Spinal cord (tissue), 10 donors: ENCODE data around the gene RIMBP2. TPM values are rescaled to one million over a fixed set of nuclear protein-coding genes. Genes with fewer than 3 reads are reported as not detected.
A peak's percentile ranks its signal among the peaks of the same experiment; 100 is the strongest.

ENCODE experiments used
- DNase-seq, 6 donors: peaks; one replicate each; pipeline versions ENCODE4 v3.0.0 to v3.0.0-alpha.2; 2013 to 2015; ENCODE audit warnings: low spot score in 6 of 6, low read depth in 4 of 6
- H3K27ac ChIP-seq: one replicate; pipeline ENCODE4 v1.5.1; 2013; ENCODE audit warnings: low read depth, low read length, control low read depth
- H3K27me3 ChIP-seq: one replicate; pipeline ENCODE4 v1.6.1; 2013; ENCODE audit warnings: low read length; ENCODE audit not compliant: control insufficient read depth, insufficient read depth
- H3K36me3 ChIP-seq: one replicate; pipeline ENCODE4 v1.6.1; 2013; ENCODE audit warnings: low read length; ENCODE audit not compliant: control insufficient read depth, insufficient read depth
- H3K4me1 ChIP-seq: one replicate; pipeline ENCODE4 v1.6.1; 2013; ENCODE audit warnings: low read length; ENCODE audit not compliant: control insufficient read depth, insufficient read depth
- H3K4me3 ChIP-seq: one replicate; pipeline ENCODE4 v1.5.1; 2013; ENCODE audit warnings: low read depth, low read length, control low read depth
- H3K9me3 ChIP-seq: one replicate; pipeline ENCODE4 v1.6.1; 2013; ENCODE audit warnings: low read length; ENCODE audit not compliant: control insufficient read depth, insufficient read depth
- WGBS: methylation state at CpG from one replicate; pipeline ENCODE4 v1.1.5; 2013; ENCODE audit warnings: missing lambda C conversion rate; ENCODE audit not compliant: insufficient coverage; 5-methylcytosine and 5-hydroxymethylcytosine counted together
- polyA plus RNA-seq, 2 donors: library from polyadenylated mRNA; unstranded; fragments of 120-200 nt; gene quantifications; one replicate each; pipeline ENCODE4 v1.2.1, GENCODE V29; 2013; ENCODE audit not compliant: insufficient read length in 2 of 2
- total RNA-seq, 2 donors: library from RNA; depleted of rRNA in 1 of 2; stranded (reverse); fragments of 120-200 nt in 1 of 2; fragments of >200 nt in 1 of 2; gene quantifications; one replicate each; pipeline versions ENCODE4 v1.2.3 to v1.2.4, GENCODE V29; 2013 to 2014
- donor health status: healthy.

The RIMBP2 gene
- total and polyA plus RNA-seq, 4 donors, result 11.4 to 37.3 (median 27.5) TPM

DNA sequence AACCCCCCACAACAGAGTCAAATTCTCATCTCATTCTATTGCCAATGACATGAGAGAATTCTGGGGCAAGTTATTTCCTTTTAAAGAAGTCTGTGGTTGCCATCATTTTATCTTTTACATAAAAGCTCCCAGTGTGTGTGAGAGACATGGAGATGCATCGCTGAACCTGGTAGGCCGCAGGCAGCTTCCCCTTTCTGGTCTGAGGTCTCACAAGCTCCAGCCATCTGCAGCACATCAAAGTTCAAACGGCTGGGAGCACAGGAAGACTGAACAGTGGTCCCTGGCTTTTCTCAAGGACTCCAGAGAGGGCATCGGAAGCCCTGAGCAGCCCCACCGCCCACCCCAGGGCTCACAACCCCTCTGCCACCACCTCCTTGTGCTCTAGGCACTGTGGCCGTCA, 141.7 kb downstream of the RIMBP2 start:
- no peak overlapping the region for H3K27ac ChIP-seq
- H3K36me3 ChIP-seq, result no peaks in the 10 kb centered on the region
- H3K9me3 ChIP-seq, result no peaks in the 10 kb centered on the region
- H3K4me3 ChIP-seq, result no peak overlapping the region
- peaks cover 40% of the 10 kb centered on the region for H3K4me1 ChIP-seq
- DNase-seq, result no peak
- H3K27me3 ChIP-seq, result no peaks in the 10 kb centered on the region
- 87% methylated on average over 6 of the region's 6 CpGs for WGBS

DNA sequence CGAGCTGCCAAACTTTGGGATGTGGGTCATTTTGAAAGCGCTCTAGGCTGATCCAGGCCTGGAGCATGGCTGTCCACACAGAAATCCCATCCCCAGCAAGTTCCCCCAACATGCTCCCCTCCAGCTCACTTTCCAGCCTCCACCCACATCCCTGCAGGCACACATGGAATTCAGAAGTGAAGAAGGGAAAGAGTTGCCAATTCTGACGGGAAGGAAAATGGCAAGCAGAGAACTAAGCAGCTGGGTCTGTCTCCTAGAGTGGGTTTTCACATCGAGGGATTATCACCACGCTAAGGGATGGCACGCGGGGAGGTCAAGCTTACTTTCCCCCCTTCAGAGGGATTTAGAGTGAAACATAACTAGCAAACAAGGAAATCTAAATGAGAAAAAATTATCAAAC, 142.3 kb downstream of the RIMBP2 start:
- WGBS, result 79% methylated on average over 2 of the region's 7 CpGs
- Histone ChIP-seq H3K9me3 (no peaks in the 10 kb centered on the region), H3K27me3 (no peaks in the 10 kb centered on the region), H3K27ac (no peak overlapping the region), H3K4me1 (peaks cover 40% of the 10 kb centered on the region), H3K4me3 (no peak overlapping the region), H3K36me3 (no peaks in the 10 kb centered on the region)
- peak in 1 of 6 donors; percentile 67 for DNase-seq

DNA sequence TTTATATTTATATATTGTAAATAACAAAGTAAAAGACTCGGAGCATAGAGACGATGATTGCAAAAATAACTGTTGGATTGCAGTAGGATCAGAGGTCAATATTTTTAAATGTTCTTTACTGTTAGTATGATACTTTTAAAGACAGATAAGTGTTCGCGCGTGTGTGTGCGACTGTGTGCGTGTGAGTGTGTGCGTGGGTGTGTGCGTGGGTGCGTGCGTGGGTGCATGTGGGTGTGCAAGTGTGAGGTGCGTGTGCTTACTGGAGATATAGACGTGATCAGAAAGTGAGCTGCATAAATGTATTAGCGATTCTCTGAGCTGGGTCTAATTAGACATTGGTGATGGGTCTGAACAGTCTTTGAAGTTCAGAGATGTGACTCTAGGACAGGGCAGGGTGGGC, 142.9 kb downstream of the RIMBP2 start:
- H3K4me1 ChIP-seq, result peaks cover 40% of the 10 kb centered on the region
- H3K27ac ChIP-seq, result no peak overlapping the region
- 88% methylated on average over 14 of the region's 14 CpGs for WGBS
- H3K36me3 ChIP-seq, result no peaks in the 10 kb centered on the region
- no peak for DNase-seq
- no peaks in the 10 kb centered on the region for H3K9me3 ChIP-seq
- no peak overlapping the region for H3K4me3 ChIP-seq
- no peaks in the 10 kb centered on the region for H3K27me3 ChIP-seq

DNA sequence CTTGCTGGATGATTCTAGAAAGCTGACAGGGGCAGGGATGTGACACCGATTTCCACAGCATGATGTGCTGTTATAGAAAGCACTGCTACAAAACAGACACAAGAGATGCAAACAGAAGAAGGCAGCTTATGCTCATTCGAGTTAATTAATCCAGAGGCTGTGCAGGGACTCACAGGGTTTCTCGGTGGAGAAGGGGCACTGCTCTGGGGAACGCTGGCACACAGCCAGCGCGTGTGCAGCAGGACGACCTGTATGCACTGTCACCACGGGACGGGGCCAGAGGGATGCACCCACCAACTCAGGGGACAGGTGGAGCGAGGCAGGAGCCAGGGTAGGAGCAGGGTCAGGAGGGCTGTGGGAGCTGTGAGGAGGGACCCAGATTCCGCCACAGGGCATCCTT, 143.5 kb downstream of the RIMBP2 start:
- Histone ChIP-seq H3K36me3 (no peaks in the 10 kb centered on the region), H3K27ac (no peak overlapping the region), H3K9me3 (no peaks in the 10 kb centered on the region), H3K4me3 (no peak overlapping the region), H3K4me1 (peaks cover 43% of the 10 kb centered on the region), H3K27me3 (no peaks in the 10 kb centered on the region)
- peak in 1 of 6 donors; percentile 78 for DNase-seq
- 30% methylated on average over 9 of the region's 11 CpGs for WGBS

DNA sequence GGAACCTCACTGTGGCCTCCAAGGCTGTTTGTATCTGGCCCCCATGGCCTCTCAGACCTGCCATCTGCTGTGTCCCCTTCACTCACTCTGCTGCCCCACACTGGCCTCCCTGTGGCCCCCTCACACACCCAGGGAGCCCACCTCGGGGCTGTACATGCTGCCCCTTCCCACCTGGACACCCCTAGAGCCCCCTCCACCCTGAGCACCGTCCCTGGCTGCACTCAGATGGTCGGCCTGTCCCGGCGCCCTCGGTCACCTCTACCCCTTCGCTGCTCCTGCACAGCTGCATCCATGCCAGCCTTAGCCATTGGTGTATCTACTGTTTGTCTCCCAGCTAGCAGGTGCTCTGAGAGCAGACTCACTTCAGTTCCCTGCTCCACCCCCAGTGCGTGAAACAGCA, 144.4 kb downstream of the RIMBP2 start:
- H3K4me1 ChIP-seq, result peaks cover 45% of the 10 kb centered on the region
- no peak for DNase-seq
- no peak overlapping the region for H3K27ac ChIP-seq
- no peaks in the 10 kb centered on the region for H3K9me3 ChIP-seq
- no peaks in the 10 kb centered on the region for H3K27me3 ChIP-seq
- H3K36me3 ChIP-seq, result no peaks in the 10 kb centered on the region
- 91% methylated on average over 6 of the region's 8 CpGs for WGBS
- no peak overlapping the region for H3K4me3 ChIP-seq

DNA sequence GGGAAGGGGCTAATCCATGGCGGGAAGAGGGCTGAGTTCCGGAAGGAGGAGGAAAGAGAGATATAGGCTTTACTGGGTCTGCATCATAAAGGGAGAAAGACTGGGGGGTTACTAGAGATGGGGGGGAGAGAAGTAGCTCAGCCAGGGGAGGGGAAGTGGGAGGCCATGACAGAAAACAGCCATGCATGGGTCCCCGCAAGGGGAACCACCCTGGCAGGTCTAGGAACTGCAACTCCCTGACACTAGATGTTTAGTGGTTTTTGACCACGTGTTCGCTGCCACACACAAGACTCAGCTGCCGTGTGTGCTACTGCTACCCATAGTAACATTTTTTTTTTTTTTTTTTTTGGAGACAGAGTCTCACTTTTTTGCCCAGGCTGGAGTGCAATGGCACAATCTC, 145.0 kb downstream of the RIMBP2 start:
- Histone ChIP-seq H3K27me3 (no peaks in the 10 kb centered on the region), H3K9me3 (no peaks in the 10 kb centered on the region), H3K4me1 (peaks cover 38% of the 10 kb centered on the region), H3K36me3 (no peaks in the 10 kb centered on the region), H3K4me3 (no peak overlapping the region), H3K27ac (no peak overlapping the region)
- WGBS, result 92% methylated on average over 2 of the region's 6 CpGs
- no peak for DNase-seq

DNA sequence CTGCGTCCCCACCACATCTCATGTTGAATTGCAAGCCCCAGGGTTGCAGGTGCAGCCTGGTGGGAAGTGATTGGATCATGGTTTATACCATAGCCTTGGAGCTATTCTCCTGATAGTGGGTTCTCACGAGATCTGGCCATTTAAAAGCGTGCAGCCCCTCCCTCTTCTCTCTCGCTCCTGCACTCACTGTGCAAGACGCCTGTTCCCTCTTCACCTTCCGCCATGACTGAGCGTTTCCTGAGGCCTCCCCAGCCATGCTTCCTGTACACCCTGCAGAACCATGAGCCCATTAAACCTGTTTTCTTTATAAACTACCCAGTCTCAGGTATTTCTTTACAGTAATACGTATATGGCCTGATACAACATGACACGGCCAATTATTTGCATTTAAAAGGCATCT, 146.6 kb downstream of the RIMBP2 start:
- peaks cover 31% of the 10 kb centered on the region for H3K4me1 ChIP-seq
- no peaks in the 10 kb centered on the region for H3K36me3 ChIP-seq
- no peak for DNase-seq
- H3K27ac ChIP-seq, result no peak overlapping the region
- 72% methylated on average over 6 of the region's 9 CpGs for whole genome bisulfite sequencing
- no peaks in the 10 kb centered on the region for H3K27me3 ChIP-seq
- peaks cover 4% of the 10 kb centered on the region for H3K9me3 ChIP-seq
- H3K4me3 ChIP-seq, result no peak overlapping the region

DNA sequence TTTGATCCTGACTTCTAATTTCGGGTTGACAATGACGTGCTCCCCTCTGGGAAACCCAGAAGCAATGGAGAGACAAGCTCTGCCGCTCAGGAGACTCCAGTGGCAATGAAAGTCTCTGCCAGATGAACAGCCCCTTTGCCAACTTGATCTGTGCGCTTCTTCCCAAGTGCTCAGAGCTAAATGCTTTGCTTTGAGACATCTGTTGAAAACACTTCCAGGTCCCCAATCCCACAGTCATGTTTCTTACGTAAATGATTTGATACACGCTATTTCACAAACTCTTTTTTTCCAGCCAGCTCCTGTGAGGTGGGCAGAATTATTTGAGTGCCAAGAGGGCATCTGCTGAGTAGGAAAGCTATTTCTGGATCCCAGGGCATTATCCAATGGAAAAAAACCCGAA, 147.6 kb downstream of the RIMBP2 start:
- Histone ChIP-seq H3K27ac (no peak overlapping the region), H3K36me3 (no peaks in the 10 kb centered on the region), H3K4me1 (peaks cover 25% of the 10 kb centered on the region), H3K9me3 (peaks cover 4% of the 10 kb centered on the region), H3K27me3 (no peaks in the 10 kb centered on the region), H3K4me3 (no peak overlapping the region)
- peak in 2 of 6 donors; percentile 62 to 81 for DNase-seq
- 52% methylated on average over 4 of the region's 7 CpGs for WGBS

DNA sequence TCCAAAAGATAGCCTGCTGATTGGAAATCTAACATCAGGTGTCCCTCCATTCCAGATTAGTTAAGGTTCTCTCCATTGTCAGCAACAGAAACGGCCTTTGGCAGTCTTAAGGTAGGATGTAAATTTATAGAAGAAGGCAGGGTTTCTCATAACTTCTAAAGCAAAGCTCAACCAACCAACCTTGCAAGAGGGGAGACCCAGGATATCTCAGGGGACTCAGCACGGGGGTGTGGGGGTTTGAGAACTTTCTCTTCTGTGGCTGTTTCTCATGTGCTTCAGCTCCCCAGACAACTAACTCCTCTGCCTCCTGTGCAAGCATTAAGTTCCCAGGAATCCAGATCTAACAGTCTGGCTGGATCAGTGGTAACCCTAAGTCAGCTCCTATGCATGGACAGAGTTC, 148.1 kb downstream of the RIMBP2 start:
- no peak overlapping the region for H3K27ac ChIP-seq
- DNase-seq, result no peak
- WGBS, result no CpG with 5 or more reads among the region's 2 CpGs
- H3K27me3 ChIP-seq, result no peaks in the 10 kb centered on the region
- peaks cover 4% of the 10 kb centered on the region for H3K9me3 ChIP-seq
- H3K4me3 ChIP-seq, result no peak overlapping the region
- peaks cover 21% of the 10 kb centered on the region for H3K4me1 ChIP-seq
- H3K36me3 ChIP-seq, result no peaks in the 10 kb centered on the region

DNA sequence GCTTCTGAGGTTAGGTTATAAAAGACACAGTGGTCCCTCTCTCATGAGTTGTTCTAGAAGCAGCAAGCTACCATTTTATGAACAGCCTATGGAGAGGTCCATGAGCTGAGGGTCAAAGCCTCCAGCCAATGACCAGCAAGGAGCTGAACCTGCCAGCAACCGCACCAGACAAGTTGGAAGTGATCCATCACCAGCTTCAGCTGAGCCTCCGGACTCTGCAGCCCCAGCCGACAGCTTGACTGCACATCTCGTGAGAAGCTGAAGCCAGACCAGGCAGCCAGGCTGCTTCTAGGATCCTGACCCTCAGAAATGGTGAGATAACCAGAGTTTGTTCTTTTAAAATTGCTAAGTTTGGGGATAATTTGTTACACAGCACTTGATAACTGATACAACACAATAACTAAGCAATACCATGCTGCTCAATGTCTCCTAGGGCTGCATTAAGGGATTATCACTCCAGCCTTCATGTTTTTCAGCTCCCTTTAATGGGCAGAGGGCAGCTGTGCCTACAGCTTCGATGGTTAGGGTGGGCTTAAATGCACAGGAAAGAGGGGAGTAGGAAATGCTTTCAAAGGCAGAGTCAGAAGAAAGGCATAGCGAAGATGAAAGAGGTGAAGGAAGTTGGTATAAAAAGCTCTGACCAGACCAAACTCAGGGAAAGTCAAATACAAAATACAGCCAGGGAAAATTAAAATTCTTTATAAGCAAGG, 149.5 kb downstream of the RIMBP2 start:
- no peak for DNase-seq
- peaks cover 4% of the 10 kb centered on the region for H3K9me3 ChIP-seq
- H3K4me3 ChIP-seq, result no peak overlapping the region
- 90% methylated on average over 4 of the region's 6 CpGs for WGBS
- peaks cover 7% of the 10 kb centered on the region for H3K4me1 ChIP-seq
- H3K27me3 ChIP-seq, result no peaks in the 10 kb centered on the region
- no peaks in the 10 kb centered on the region for H3K36me3 ChIP-seq
- no peak overlapping the region for H3K27ac ChIP-seq
